HG02642 (cell line): Measurements from ENCODE around the gene NXPH2.
"Not testable (repeated sequence)": the region's sequence is repeated elsewhere in the genome, so short reads cannot be mapped to it uniquely, and the experiment has no call there.

Experiments used
- ATAC-seq: cut with Tn5 transposase; IDR thresholded peaks from one replicate; pipeline ENCODE4 v1.9.1; 2021; ENCODE audit warnings: mild to moderate bottlenecking; ENCODE audit not compliant: unreplicated experiment, poor library complexity

NXPH2 gene

DNA sequence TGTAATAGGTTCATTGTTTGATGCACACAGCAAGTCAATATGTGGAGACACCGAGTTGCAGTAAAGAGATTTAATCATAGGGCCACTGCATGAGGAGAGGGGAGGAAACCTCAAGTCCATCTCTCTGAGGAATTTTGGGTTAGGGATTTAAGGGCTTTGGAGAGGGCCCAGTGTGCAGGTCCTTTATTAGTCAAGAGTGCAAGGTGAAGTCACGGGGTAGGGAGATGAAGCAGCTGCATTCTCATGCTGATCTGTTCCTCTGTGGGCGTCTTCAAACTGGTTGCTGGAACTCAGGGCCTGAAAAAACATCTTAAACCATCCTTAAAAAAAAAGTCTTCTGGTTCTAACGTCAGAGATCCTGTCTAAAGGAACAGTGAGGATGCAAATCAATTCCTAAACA is 131.6 kb downstream of the NXPH2 start:
- no peak for ATAC-seq

GRCh38 chr2:138644776-138645175 is 135.4 kb downstream of the NXPH2 start:
- ATAC-seq: not testable (repeated sequence)

GRCh38 chr2:138640921-138641676 is 139.1 kb downstream of the NXPH2 start:
- ATAC-seq: no peak

DNA sequence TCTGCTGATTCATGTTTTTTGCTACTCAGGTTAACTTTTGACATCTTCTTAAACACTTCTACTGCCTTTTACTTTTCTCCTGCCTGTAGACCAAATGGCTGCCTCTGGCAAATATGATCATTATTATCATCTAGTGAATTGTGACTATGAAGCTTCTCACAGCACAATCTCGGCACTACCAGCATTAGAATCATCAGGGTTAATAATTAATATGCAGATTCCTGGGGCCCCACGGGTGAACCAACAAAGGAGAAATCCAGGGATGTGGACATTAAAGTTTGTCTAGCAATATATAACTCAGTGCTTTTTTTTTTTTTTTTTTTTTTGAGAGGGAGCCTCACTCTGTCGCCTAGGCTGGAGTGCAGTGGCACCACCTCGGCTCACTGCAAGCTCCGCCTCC is 142.5 kb downstream of the NXPH2 start:
- ATAC-seq: no peak

DNA sequence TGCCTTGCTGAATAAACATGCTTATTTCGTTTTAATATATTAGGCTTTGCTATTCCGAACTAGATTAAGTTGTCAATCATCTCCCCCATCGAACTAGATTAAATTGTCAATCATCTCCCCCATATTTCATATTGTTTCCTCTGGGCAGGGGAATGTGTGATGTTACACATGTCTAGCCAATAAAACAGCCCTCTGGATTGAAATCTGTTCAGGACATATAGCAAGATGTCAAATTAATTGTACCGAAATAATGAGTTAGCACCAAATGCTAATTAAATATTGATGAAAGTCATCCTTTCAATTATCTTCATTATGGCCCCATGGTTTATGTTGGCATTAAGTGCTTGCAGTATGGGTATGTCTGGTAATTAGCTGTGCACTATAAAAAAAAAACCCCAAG is 143.1 kb downstream of the NXPH2 start:
- ATAC-seq: no peak

GRCh38 chr2:138633049-138633448 is 147.1 kb downstream of the NXPH2 start:
- no peak for ATAC-seq

- ATAC-seq: no peak
Observed at GRCh38 chr2:138632066-138632620, 148.0 kb downstream of the NXPH2 start.

GRCh38 chr2:138630164-138630563 is 150.0 kb downstream of the NXPH2 start:
- no peak for ATAC-seq

GRCh38 chr2:138626148-138626547 is 154.0 kb downstream of the NXPH2 start:
- ATAC-seq: no peak

GRCh38 chr2:138622613-138623012 is 157.6 kb downstream of the NXPH2 start:
- ATAC-seq: peak; percentile 60

GRCh38 chr2:138621139-138621538 is 159.1 kb downstream of the NXPH2 start:
- no peak for ATAC-seq

GRCh38 chr2:138620431-138620830 is 159.8 kb downstream of the NXPH2 start:
- no peak for ATAC-seq
